ENCODE measurements around the gene THSD4.

The THSD4 gene

DNA sequence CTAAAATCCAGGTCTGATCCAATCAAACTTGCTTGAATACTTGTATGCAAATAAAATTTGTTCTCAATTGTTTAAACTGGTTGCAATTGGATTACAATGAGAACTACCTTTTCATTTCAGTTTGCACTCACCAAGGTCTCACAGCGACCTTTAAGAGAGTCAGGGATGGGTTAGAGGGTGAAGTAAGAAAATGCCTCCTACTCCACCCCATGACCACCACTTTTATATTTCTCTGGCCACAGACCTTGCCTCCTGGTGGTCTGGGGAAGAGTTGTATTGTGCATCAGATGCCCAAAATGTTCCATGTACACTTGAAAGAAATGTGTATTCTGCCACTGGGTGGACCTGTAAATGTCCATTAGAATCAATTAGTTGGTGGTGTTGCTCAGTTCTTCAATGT lies 16.4 kb upstream of the THSD4 start:
- DNase-seq (ENCODE audit: low spot score) = no peak

DNA sequence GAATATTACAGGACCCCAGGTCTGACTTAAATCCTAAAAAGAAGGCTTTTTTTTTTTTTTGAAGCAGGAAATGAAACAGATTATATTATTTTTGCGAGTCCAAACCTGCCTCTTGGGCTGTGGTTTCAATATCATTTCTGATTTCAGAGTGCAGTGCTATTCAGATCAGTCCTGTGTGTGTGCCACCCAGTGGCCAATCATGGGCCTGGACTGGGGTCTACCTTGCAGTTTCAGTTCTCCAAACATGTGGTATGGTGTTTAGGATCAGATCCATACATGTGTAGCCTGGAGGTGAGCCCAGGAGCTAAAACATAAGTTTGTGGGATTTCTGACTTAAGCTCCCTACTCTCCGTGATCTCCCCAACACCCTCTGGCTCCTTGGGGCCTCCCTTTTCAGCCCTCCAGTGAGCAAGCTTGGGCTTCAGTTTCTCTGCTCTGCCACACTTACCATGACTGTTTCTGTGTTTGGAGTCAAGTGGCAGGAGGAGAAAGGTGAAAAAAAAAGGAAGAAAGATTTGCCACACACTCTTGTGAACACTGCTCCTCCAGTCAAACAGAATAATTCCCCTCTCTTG lies 12.1 kb upstream of the THSD4 start:
- DNase-seq (ENCODE audit: low spot score) = no peak

DNA sequence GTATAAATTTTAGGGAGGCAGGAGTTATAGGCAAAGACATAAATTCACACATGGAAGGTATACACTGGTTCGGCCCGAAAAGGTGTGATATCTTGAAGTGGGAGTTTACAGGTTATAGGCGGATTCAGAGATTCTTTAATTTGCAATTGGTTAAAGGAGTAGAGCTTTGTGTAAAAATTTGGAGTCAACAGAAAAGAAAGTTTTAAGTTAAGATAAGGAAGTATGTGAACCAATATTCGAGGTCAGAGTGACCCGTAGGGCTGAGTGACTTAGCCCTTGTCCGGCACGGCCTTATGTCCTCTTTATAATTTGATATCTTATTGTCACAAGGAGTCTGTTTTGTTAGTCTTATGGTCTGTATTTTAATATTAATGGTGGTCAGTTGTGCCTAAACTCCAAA lies 10.6 kb upstream of the THSD4 start:
- DNase-seq (ENCODE audit: low spot score) = no peak

DNA sequence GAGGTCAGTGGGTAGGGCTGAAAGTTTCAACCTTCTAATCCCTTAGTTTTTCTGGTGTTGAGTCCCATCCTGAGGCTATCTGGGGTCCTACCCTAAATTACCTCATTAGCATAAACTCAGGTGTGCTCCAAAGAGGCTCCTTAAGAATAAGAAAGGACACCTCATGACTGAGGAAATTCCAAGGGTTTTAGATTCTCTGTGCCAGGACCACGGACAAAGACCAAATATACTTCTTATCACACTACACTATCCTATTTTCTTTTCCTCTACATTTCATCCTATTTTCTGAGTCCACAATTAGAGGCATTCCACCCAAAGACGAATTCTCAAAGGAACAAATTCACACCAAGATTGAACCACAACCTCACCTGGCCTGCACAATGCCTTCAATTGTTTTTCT lies 9.8 kb upstream of the THSD4 start:
- DNase-seq (ENCODE audit: low spot score) = no peak

DNA sequence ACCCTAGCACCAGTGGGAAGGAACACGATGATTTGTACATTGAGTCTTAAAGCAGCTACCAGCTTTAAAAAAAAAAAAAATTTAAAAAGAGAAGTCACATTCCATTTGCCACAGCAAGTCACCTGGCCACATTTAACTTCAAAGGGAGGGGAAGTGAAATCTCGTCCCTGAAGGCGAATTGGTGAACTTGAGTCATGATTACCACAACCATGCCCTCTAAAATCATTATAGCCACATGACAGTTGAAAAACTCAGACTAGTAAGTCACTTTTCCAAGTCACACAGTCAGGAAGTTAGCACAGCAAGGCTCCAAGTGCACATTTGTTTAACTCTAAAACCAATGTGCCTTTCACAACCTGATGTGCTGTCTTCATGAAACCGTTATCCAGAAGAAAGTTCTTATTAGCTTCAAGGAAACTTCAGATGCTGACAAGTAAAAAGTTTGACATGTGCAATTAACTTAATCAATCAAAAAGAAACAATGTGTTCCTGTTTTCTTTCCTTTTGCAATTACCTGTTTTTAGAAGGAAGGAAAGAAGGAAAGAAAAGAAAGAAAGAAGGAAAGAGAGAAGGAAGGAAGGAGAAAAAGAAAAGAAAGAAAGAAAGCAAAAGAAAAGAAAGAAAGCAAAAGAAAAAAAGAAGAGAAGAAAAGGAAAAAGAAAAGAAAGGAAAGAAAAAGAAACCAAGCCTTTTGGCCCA lies 8.3 kb upstream of the THSD4 start:
- no peak for DNase-seq (ENCODE audit: low spot score)

DNA sequence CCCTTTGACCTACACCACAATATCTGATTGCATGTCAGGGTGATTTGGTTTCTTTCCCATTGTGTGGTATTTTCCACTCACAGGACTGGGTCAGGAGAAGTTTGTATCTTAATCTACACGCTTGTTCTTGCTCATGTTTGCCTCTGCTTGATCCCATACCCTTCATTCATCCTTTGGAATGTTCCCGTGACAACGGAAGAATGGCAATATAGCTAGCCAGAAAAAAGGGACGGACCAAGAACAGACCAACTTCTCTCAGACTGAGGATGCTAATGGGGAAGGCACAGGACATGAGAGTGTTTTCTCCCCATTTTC lies 7.8 kb upstream of the THSD4 start:
- DNase-seq (ENCODE audit: low spot score) = no peak

DNA sequence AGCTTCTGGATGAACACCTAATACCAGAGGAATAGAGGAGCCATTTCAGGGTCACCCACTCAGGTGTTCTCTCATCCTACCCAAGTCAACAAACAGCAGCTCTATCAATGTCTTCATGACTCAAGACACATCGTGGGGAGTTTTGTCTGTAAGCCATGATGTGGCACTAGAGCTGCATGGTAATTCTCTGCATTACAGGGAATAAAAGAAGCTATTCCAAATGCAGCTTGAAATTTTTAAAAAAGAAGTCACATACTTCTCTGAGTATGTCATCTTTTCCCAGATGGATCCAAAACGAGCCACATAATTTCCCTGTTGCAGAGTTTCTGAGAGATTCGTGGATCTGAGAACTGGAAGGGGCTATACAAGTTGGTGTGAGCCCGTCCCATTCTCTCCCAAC lies 6.1 kb upstream of the THSD4 start:
- DNase-seq (ENCODE audit: low spot score) = peak; percentile 22

DNA sequence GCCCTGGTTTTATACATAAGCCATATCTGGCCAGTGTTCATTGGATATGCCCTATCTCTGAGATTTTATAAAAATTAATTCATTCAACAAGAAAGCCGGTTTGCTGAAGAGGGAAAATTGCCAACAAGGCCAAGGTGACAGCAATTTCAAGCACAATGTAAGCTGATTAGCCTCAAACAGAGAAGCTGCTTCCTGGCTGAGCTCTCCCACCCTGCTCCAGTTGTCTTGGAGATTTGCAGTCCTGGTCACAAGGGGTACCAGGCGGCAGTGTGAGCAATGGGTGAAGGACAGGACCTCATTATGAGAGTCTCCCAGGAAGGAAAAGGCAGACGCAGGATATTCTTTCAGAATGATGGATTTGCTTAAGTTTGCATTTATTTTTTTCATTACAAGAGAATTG lies 5.4 kb upstream of the THSD4 start:
- no peak for DNase-seq (ENCODE audit: low spot score)

DNA sequence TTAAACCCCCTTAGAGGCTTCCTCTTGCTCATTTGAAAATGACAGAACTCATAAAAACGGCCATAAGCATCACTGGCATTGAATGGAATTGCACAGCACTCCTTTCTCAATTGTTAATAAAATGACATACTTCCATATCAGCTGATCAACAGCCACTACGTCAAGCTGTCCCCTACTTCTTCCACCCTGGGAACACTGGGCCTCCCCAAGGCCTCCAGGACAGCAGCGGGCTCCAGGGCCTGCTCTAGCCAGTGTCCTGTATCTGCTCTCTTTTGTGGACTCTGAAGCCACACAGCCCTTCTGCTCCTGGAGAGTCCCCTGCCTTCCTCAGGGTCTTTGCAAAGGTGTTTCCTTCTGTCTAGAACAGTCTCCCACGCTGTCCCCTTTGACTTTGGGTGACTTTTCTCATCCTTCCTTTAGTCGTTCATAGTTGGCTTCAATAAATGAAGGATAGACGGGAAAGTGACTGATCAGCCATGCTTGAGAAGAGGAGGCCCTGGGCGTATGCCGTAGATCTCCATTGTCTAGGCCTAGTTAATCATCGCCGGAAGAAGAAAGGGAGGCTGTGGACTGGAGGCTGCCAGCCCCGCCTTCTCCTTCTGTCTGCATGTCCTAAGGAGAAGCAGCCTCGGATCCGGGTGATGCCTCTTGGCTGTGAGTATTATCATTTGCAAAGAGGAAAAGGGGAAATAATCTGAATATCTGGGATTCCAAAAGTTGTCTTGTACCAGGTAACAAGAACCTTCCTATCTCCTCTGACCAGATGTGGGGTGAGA lies 4.7 kb upstream of the THSD4 start:
- no peak for DNase-seq (ENCODE audit: low spot score)

DNA sequence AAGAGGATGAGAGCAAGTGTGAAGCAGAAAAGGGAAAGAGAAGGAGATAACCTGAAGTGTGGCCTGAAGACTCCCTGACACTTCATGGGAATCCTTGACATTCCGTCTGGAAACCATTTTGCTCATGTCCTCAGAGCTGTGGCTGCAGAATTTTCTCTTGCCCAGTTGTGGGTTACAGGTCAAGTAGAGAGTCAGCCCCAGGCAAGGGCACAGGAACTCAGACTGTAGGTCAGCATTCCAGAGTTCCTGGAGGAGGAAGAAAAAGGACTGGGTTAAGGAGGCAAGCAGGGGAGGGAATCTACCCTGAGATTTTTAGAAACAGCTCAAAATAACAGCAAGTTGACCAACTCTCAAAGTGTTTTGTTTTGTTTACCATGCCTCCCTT lies 4.1 kb upstream of the THSD4 start:
- DNase-seq (ENCODE audit: low spot score) = no peak

DNA sequence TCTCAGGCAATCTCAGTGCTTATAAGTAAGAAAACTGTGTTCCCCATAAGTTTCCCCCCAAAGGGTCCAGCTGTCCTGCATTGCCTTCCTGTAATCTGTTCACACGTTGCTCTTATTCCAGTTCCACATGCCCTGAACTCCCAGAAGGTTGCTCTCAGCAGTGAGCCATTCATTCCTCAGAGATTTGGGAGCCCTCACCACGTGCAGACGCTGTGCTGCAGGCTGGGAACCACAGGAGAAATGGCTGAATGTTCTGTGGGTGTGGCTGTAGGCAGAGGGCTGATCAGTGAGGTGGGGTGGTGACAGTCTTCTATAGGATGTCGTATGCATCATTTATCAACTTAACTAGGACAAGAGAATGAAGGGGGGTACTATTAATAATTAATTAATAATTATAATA lies 3.3 kb upstream of the THSD4 start:
- no peak for DNase-seq (ENCODE audit: low spot score)

DNA sequence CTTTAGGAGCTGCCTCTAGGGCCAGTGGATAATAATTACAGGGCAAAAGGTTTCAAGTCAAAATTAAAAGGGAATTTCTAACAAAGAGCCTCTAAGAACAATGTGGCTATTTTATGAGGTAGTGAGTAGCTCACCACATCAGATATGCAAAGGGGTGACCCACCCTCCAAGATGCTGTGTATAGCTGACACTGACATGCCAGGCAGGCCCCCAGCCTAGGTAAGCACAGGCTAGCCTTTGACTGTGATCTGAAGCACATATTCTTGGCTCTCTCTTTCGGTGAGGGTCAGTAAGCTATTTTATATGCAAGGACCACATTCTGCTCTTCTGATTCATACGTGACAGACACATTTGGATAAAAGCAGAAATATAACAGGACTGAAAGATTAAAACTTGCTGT lies 2.8 kb upstream of the THSD4 start:
- no peak for DNase-seq (ENCODE audit: low spot score)

DNA sequence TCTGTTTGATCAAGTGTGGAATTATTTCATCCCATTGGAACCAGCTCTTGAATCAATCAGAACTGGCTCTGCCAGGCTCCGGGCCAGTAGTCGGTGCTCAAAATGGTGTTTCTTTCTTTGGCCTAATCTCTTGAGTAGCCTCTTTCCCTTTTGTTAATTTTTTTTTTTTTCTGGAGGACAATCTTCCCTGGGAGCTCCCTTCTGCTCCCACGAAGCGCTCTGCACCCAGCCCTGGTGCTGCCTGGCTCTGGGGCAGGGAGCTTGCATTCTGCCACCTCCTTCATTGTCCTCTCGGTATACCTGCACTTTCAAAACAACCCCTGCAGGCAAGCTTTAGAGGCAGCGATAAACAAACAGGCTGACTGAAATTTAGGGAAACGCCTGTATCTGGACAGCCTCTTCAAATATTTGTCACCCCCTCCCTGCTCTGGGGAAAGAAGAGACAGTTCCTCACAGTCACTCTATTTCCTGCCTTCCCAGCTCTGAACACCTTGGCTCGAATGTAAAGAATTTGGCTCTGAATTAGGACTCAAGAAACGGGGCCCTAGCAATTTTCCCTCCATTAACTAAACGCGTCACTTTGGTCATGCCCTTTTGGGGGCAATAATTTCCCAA lies 1.1 kb upstream of the THSD4 start:
- no peak for DNase-seq (ENCODE audit: low spot score)

DNA sequence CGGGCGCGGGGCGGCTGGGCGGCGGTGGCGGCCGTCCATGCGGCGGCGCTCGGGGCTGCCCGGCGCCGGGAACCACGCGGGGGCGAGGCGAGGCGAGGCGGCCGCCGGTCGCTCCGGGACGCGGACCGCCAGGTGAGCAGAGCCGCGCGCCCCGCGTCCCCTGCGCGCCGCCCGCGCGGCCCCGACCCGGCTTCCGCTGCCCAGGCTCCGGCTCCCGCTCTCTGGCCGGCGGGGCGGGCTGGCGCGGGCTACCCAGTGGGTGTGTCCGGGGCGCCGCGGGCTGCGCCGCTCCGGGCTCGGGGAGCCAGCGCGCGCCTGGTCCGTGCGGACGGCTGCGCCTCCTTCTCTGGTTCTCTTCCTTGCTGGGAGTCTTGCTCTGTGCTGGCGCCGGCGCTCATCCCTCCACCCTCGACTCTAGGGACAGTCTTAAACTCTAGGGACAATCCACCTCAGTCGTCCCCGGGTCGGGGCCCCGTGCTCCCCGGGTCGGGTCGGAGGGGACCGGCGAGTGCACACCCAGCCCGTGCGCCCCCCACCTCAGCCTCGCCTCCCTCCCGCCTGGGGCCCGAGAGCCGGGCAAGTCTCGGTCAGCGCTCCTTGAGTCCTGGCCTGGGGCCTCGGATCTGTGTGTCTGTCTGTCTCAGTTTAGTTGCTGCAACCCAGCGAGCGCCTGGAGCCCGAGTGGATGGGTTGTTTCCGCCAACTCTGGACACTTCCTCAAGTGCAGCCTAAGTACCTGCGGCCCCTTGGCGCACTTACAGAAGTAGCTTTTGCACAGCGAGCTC lies 488 bp downstream of the THSD4 start:
- DNase-seq (ENCODE audit: low spot score) = no peak

DNA sequence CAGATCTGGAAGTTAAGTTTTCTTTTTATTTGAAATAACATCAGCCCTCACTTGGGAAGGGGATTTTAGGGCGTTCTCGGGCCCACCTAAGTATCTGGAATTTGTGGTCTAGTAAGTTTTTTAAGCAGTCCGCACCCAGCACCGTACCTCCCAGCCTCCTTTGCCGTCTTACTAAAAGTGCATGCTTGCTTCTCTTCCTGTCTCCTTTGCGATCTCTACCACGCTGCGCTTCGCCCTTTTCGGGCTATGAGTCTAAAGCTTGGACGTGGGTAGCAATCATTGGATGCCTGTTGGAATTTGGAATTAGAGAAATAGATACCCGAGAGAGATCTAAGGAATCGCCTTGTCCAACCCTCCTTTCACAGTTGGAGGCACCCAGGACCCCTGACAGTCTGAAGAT lies 1.1 kb downstream of the THSD4 start:
- DNase-seq (ENCODE audit: low spot score) = no peak

DNA sequence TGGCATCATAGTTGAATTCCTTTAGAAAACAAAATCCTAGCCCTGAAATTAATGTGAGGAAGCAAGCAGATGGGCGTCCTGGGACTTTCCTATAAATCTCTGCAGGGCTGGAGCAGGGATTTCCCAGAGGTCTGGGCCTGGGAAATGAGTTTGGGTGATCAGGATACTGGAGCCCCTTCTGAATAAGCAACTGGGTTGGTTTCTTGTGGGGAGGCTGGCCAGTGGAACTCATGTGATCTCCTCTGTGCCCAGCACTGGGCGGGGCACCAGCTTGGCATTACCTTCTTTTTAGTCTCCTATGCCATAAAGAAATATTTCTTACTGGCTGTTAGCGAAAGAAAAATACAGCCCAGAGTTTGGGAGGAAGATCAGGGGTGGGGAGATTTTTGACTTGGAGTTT lies 1.7 kb downstream of the THSD4 start:
- DNase-seq (ENCODE audit: low spot score) = no peak

DNA sequence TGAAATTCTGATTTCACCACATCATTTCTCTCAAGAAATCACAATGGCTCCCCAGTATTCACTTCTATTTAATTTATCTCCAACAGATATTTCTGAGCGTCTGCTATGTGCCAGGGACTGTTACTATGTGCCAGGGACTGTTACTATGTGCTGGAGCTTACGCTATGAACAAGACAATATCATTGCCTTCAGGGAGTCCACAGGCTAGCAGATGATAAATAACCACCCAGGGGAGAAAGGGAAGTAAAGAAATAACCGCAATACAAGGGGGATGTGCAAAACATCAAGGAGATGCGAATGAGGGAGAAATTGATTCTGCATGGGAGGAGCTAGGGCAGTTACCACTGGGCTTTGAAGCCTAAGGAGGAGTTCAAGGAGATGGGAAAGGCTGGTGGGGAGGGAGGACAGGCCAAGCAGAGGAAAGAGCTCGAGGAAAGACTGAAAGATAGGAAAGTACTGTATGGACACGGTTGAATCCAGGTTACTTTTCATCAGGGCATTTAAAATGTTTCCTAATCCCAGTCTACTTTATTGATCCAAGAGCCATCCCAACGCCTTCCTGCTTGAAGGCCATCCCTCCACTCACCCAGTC lies 2.5 kb downstream of the THSD4 start:
- DNase-seq (ENCODE audit: low spot score) = no peak

DNA sequence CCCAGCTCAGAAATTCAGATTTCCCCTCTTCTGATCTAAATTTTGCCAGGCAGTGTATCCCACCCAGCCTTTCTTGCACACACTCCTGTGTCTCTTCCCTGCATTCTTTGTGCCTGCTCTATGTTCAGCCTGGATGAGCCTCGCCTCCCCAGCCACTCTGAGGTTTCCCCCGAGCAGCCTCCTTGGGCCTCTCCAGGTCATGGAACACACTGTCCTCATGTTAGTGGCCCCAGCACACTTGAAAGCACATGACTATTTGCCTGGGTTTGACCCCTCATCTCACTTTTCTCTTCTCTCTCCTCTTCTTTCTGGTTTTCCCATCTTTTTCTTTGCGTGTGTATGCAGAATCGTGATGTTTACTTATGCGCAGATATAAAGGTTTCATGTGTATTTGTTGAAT lies 3.1 kb downstream of the THSD4 start:
- no peak for DNase-seq (ENCODE audit: low spot score)

DNA sequence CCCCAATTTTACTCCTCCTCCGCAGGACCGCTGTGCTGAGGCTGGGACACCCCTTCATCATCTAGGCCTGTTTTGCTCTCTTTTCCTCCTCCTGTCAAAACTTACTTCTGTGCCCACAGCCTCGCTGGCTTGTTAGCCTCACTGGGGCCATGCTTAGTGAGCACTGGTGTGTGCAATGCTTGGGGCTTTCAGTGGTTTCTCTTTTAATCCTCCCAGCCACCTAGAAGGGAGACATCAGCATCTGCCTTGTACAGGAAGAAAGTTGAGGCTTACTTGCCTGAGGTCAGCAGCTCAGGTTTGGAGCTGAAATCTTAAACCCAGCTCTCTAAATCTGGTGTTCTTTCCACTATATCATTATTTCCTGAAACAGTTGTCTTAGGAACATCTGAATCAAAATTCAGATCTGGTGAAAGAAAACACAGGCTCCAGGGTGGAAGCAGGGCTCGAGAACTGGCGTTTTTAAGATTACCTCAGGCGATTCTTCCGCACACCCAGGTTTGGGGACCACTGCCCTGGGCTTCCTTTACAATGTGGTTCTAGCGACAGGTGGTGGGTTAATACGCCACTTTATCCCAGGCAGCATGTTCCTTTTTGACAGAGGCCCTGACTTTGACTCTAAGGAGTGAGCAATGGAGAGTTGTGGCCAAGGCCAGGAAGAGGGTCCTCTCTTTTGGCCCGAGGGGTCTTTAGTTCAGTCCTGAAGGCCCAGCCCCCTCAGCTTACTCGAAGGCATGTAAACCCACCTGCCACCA lies 3.8 kb downstream of the THSD4 start:
- no peak for DNase-seq (ENCODE audit: low spot score)

DNA sequence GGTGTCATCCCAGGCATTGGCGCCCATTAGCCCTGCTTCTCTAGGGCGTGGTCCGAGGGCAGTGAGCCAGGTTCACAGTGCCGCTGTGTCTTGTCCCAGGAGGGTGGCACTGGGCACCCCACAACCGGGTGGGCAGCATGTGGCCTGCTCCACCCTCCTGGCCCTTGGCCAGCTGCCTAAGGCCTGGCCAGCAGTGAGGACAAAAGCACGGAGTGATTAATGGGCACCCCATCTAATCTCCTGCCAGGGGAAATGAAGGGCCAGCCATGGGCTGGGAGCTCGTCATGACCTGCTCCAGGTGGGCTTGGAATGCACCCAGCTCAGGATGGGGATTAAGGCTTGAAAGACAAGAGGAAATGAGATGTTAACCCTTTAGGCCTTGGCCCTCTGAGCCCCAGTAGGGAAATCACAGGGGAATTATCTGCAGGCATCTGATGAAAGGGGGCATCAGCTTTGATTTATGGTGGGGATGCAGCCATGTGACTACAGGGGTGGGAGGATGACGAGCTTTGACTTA lies 5.2 kb downstream of the THSD4 start:
- DNase-seq (ENCODE audit: low spot score) = no peak

DNA sequence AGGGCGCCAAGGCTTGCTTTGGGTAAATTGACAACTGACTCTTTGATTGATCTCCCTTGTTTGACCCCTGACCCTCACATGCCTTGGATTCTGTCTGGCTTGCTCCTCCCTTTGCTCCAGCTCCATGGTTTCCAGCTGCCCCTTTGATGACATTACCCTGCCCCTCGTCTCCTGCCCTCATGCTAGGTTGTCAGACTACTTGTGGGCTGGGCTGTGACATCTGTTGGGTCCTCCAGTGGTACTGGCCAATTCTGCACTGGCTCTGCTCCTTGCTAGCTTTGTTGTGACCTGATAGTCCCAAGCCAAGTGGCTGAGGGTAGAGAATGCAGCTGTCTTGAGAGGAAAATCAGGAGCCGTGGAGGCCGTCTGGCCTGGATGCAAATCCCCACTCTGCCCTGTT lies 6.2 kb downstream of the THSD4 start:
- DNase-seq (ENCODE audit: low spot score) = no peak
